Retinal pigment epithelial cell (primary cell): ENCODE data around the gene LCOR.

ENCODE experiments used
- DNase-seq: peaks from one replicate; pipeline ENCODE4 v3.0.0-alpha.2; 2010; ENCODE audit warnings: low read depth
- H3K4me3 ChIP-seq: 2 replicates; pipeline ENCODE4 v1.5.1; 2011; ENCODE audit warnings: mild to moderate bottlenecking, low read length, control low read depth, moderate library complexity
- TF ChIP-seq, protein P1 (sequence below): conservative IDR thresholded peaks from 2 replicates; pipeline ENCODE4 v1.5.1; 2011; ENCODE audit warnings: low read depth, low read length, control low read depth, inconsistent platforms

The LCOR gene

DNA sequence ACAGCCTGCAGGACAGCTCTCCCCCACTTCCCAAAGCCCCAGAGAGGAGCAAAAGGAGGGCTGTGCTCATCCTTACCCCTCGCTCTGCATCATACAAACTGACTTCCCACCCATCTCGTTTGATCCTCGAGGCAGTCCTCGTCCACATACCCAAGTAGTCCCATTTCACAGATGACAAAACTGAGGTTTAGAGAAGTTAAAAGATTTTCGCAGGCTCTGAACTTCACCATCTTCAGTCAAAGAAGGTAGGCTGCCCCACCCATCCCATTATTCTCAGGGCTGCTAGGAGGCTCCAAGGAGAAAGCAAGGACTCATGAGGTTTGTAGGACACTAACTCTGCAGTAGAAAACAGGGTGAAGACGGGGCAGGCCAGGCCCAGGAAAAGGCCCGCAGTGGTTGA is 206.6 kb downstream of the LCOR start:
- no peak overlapping the region for H3K4me3 ChIP-seq
- DNase-seq: no peak
- TF ChIP-seq, protein P1, sequence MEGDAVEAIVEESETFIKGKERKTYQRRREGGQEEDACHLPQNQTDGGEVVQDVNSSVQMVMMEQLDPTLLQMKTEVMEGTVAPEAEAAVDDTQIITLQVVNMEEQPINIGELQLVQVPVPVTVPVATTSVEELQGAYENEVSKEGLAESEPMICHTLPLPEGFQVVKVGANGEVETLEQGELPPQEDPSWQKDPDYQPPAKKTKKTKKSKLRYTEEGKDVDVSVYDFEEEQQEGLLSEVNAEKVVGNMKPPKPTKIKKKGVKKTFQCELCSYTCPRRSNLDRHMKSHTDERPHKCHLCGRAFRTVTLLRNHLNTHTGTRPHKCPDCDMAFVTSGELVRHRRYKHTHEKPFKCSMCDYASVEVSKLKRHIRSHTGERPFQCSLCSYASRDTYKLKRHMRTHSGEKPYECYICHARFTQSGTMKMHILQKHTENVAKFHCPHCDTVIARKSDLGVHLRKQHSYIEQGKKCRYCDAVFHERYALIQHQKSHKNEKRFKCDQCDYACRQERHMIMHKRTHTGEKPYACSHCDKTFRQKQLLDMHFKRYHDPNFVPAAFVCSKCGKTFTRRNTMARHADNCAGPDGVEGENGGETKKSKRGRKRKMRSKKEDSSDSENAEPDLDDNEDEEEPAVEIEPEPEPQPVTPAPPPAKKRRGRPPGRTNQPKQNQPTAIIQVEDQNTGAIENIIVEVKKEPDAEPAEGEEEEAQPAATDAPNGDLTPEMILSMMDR: no peak

DNA sequence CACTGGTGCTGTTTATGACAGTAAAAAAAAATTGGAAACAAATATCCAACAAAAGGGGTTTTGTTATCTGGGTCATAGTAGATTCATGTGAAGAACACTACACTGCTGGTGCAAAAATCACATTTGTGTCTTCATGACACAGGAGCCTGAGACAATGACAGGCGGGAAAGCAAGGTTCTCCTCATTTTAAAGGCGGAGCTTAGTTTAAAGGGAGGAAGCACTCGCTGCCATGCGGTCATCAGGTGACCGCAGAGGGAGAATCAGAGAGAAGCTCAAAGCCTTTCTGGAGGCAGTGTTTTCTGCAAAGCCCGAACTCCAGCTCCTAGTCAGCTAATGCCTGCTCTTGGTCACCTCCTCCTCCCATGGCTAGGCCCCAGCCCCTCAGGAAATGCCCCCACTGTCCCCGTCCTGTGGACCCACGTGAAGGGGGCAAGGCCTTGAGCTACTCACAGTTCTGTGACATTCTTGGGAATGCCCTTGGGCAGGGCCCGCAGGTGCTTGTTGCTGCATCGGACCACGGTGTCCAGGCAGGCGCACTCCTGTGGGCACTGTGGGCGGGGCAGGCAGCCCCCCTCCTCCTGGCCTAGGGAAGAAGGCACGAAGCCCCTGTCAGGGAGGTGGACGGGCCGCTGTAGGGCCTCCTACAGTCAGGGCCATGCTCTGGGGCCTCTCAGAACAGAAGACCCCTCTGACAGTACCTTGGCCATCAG is 207.6 kb downstream of the LCOR start:
- H3K4me3 ChIP-seq: no peak overlapping the region
- TF ChIP-seq, protein P1: no peak
- DNase-seq: no peak

DNA sequence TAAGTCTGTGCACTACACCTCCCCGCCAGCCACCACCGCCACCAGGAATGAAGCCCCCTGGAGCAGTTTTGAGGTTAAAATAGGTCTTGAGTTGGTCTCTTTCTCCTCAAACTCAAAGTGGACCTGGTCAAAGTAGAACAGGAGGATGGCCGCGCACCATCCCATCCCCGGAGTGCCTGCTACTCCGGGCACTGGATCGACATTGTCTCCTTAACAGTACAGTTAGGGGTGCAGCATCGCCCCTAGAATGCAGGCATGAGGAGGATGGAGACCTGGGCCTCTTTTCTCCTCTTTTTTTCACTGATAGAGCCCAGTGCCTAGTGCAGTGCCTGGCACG is 208.1 kb downstream of the LCOR start:
- DNase-seq: no peak
- TF ChIP-seq, protein P1: no peak
- H3K4me3 ChIP-seq: no peak overlapping the region

DNA sequence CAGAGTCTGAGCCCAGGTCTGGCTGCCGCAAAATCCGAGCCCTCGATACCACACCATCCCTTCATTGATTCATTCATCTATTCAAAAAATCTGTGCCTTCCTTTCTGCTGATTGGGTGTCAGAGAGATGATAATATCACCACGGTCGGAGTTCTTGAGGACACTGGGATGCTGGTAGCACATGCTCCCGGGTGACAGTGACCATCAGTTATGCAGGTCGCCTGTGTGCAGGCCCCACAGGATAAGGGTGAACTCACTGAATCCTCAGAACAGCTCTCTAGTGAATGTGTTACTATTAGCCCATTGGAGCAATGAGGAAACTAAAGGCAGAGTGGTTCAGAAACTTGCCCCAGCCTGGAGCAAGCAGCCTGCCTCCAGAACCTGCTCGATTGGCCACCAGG is 208.6 kb downstream of the LCOR start:
- TF ChIP-seq, protein P1: no peak
- no peak for DNase-seq
- H3K4me3 ChIP-seq: no peak overlapping the region

DNA sequence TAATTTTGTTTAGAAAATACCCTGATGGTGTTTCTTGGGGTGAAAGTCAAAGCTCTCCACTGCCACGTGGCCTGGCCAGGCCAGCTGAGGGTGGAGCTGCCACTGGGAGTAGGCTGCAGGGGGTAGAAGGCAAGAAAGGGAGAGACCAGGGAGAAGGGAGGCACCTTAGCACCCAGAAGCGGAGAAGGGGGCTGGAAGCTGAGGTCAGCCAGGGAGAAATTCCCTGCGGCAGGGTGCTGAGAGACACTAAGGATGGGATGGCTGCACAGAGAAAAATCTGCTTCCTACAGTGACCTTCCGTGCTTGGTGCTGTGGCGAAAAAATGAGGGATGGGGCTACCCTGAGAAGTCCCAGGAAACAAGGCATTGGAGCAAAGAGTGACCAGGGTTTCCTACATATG is 210.0 kb downstream of the LCOR start:
- no peak for DNase-seq
- TF ChIP-seq, protein P1: no peak
- H3K4me3 ChIP-seq: no peak overlapping the region

DNA sequence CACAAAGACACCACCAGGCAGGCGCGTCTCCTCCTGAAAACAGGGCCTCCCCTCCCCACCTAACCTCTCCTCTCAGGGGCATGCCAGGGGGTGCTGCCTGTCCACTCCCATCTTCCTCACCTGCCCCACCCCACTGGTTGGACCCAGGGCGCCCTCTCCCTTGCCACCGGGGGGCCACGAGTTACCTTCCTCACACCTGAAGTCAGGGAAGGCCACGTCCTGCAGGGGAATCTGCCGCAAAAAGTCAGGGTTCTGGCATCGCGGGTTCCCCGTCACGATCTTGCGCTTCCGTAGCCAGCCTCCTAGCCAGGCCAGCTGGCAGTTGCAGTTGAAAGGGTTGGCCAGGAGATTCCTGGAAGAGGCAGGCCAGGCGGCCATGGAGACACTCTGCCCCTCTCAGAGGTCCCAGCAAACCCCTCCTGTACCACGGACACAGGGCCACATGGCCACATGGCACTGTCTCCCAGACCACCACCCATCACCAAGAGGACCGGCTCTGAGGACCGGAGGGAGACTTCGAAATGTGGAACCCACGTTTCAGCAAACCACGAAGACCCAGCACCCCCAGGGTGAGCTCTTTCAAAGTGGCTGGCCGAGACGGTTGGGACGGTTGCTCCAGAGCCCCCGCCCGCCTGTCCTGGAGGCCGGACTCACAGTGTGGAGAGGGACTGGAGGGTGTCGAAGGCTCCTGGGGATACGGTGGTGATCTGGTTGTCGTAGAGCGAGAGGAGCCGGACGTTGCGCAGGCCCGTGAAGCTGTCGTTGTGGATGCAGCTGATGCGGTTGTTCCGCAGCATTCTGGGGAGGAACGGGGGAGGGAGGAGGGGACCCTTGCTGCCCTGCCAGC is 210.8 kb downstream of the LCOR start:
- TF ChIP-seq, protein P1: no peak
- DNase-seq: no peak
- H3K4me3 ChIP-seq: no peak overlapping the region

DNA sequence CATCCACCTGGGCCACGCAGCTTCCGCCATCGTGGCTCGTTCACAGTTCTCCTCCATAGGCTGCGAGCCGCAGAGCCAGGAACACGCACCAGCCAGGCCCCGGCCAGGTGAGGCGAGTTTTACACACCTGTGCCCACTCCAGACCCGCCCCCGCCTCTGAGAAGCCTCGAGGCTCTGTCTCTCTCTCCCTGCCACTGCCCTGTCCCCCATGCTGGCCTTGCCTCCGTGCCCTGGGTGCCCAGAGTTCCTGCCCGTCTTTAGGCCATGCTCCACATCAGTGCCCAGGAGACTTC is 211.4 kb downstream of the LCOR start:
- DNase-seq: no peak
- H3K4me3 ChIP-seq: no peak overlapping the region
- TF ChIP-seq, protein P1: no peak
